IMR-90 (cell line): ENCODE results near the gene GABBR2. TPM values are rescaled to one million over a fixed set of nuclear protein-coding genes. Genes with fewer than 3 reads are reported as not detected.

Source experiments
- ATAC-seq: fragments of 200-7000 bp; cut with Tn5 transposase; 2 replicates; pipeline ENCODE4 v1.9.1; 2020; ENCODE audit warnings: low read depth, mild to moderate bottlenecking, moderate library complexity
- BruUV-seq: library from RNA; stranded (reverse); fragments of 400-500 nt; replicated peaks from 2 replicates; lab custom pipeline; 2021; lab: Mats Ljungman, UMichigan
- CTCF ChIA-PET: fragments of 300-600 bp; formaldehyde crosslinking; extraction: SDS; loops from one replicate; lab custom pipeline; 2021; ENCODE audit warnings: antibody characterized with exemption; lab: Yijun Ruan, JAX
- POLR2A ChIA-PET: fragments of 300-600 bp; sonication (Branson Sonifier 250); formaldehyde crosslinking; loops from one replicate; lab custom pipeline; 2022; ENCODE audit warnings: antibody characterized with exemption; ENCODE audit not compliant: unreplicated experiment; lab: Charles Lee
- DNase-seq: peaks from one replicate; pipeline ENCODE4 v3.0.0; 2013
- H2AFZ ChIP-seq: replicated peaks from 2 replicates; pipeline ENCODE3; 2013; ENCODE audit warnings: low read length, mild to moderate bottlenecking; ENCODE audit not compliant: poor library complexity
- H2AK5ac ChIP-seq: 2 replicates; pipeline ENCODE4 v1.6.1; 2013; ENCODE audit warnings: low read depth, low read length, inconsistent platforms
- H2AK9ac ChIP-seq: replicated peaks from 2 replicates; pipeline ENCODE3; 2013; ENCODE audit warnings: mild to moderate bottlenecking, low read depth, low read length, moderate library complexity; ENCODE audit not compliant: poor library complexity
- H2BK120ac ChIP-seq: 2 replicates; pipeline ENCODE4 v1.6.1; 2013; ENCODE audit warnings: low read depth, low read length, inconsistent platforms
- H2BK15ac ChIP-seq: 3 replicates; pipeline ENCODE4 v1.6.1; 2013; ENCODE audit warnings: low read depth, low read length, inconsistent platforms
- H2BK20ac ChIP-seq: 2 replicates; pipeline ENCODE4 v1.6.1; 2013; ENCODE audit warnings: low read depth, mild to moderate bottlenecking, inconsistent platforms, low read length, moderate library complexity
- H2BK5ac ChIP-seq: 2 replicates; pipeline ENCODE4 v1.6.1; 2013; ENCODE audit warnings: mild to moderate bottlenecking, low read depth, low read length, inconsistent platforms; ENCODE audit not compliant: poor library complexity, severe bottlenecking
- H3K14ac ChIP-seq: replicated peaks from 2 replicates; pipeline ENCODE4 v1.6.1; 2013; ENCODE audit warnings: low read depth, low read length, inconsistent platforms
- H3K18ac ChIP-seq: 2 replicates; pipeline ENCODE4 v1.6.1; 2013; ENCODE audit warnings: low read depth, low read length, control low read depth
- H3K23ac ChIP-seq: 2 replicates; pipeline ENCODE4 v1.6.1; 2013; ENCODE audit warnings: low read depth, low read length, inconsistent platforms
- H3K27ac ChIP-seq: 2 replicates; pipeline ENCODE4 v1.5.1; 2013; ENCODE audit warnings: mild to moderate bottlenecking, control low read depth, low read length; ENCODE audit not compliant: insufficient read depth
- H3K27me3 ChIP-seq: 2 replicates; pipeline ENCODE4 v1.6.1; 2013; ENCODE audit warnings: low read length; ENCODE audit not compliant: control insufficient read depth, insufficient read depth
- H3K36me3 ChIP-seq: 2 replicates; pipeline ENCODE4 v1.6.1; 2013; ENCODE audit warnings: low read length, mixed read lengths; ENCODE audit not compliant: control insufficient read depth, insufficient read depth
- H3K4ac ChIP-seq: 2 replicates; pipeline ENCODE4 v1.6.1; 2013; ENCODE audit warnings: low read depth, low read length, inconsistent platforms
- H3K4me1 ChIP-seq: 2 replicates; pipeline ENCODE4 v1.6.1; 2013; ENCODE audit warnings: low read length, mixed read lengths; ENCODE audit not compliant: control insufficient read depth, insufficient read depth
- H3K4me2 ChIP-seq: 2 replicates; pipeline ENCODE4 v1.6.1; 2013; ENCODE audit warnings: low read depth, mild to moderate bottlenecking, control low read depth, low read length, moderate library complexity
- H3K4me3 ChIP-seq: 2 replicates; pipeline ENCODE4 v1.5.1; 2013; ENCODE audit warnings: low read depth, mild to moderate bottlenecking, control low read depth, low read length, moderate library complexity; ENCODE audit not compliant: insufficient read depth
- H3K56ac ChIP-seq: 2 replicates; pipeline ENCODE4 v1.6.1; 2013; ENCODE audit warnings: low read length, inconsistent platforms; ENCODE audit not compliant: insufficient read depth; ENCODE audit errors: extremely low read depth
- H3K79me1 ChIP-seq, 2 experiments: 2 replicates each; pipeline ENCODE4 v1.6.1; 2013; ENCODE audit warnings: low read length in 2 of 2, inconsistent platforms in 1 of 2, low read depth in 1 of 2
- H3K9ac ChIP-seq: 2 replicates; pipeline ENCODE4 v1.6.1; 2013; ENCODE audit warnings: low read depth, low read length, control low read depth
- H3K9me1 ChIP-seq: 2 replicates; pipeline ENCODE4 v1.6.1; 2013; ENCODE audit warnings: low read length, inconsistent platforms; ENCODE audit not compliant: insufficient read depth
- H3K9me3 ChIP-seq: 2 replicates; pipeline ENCODE4 v1.6.1; 2013; ENCODE audit warnings: low read length; ENCODE audit not compliant: control insufficient read depth, insufficient read depth
- H4K20me1 ChIP-seq: 2 replicates; pipeline ENCODE4 v1.6.1; 2013; ENCODE audit warnings: low read length, inconsistent platforms; ENCODE audit not compliant: insufficient read depth
- H4K5ac ChIP-seq: 2 replicates; pipeline ENCODE4 v1.6.1; 2013; ENCODE audit warnings: mild to moderate bottlenecking, low read depth, low read length, control low read depth
- H4K8ac ChIP-seq, 2 experiments: 2 replicates each; pipeline ENCODE4 v1.6.1; 2013; ENCODE audit warnings: low read depth in 2 of 2, low read length in 2 of 2, control low read depth in 1 of 2, inconsistent platforms in 1 of 2
- H4K91ac ChIP-seq: 2 replicates; pipeline ENCODE4 v1.6.1; 2013; ENCODE audit warnings: low read depth, low read length, inconsistent platforms; ENCODE audit not compliant: insufficient read depth
- MAFK ChIP-seq: IDR thresholded peaks from 2 replicates; pipeline ENCODE4 v1.6.1; 2012; ENCODE audit warnings: low read depth, low read length, improper control_type of control experiment
- NFE2L2 ChIP-seq: fragments of 150-350 bp; IDR thresholded peaks from 2 replicates; pipeline ENCODE4 v1.6.1; 2016; ENCODE audit warnings: low read depth, mild to moderate bottlenecking, low read length
- POLR2A ChIP-seq: IDR thresholded peaks from 2 replicates; pipeline ENCODE4 v1.6.1; 2012; ENCODE audit warnings: mild to moderate bottlenecking, low read depth, low read length
- SMC3 ChIP-seq: fragments of 150-350 bp; IDR thresholded peaks from 2 replicates; pipeline ENCODE4 v1.6.1; 2016; ENCODE audit warnings: low read depth, mild to moderate bottlenecking, antibody characterized with exemption, low read length, moderate library complexity
- WGBS, 2 experiments: methylation state at CpG; one replicate each; pipeline versions ENCODE4 v1.1.5 to v1.1.7; 2013; ENCODE audit warnings: missing lambda C conversion rate in 2 of 2; ENCODE audit not compliant: insufficient read length in 1 of 2; ENCODE audit errors: extremely low coverage in 2 of 2; 5-methylcytosine and 5-hydroxymethylcytosine counted together
- dilution Hi-C: fragments of 300-500 bp; cut with HindIII; formaldehyde crosslinking; loops from one replicate; pipeline ENCODE4 v1.14.3; 2018; ENCODE audit warnings: low sequenced_read_pairs; ENCODE audit not compliant: unreplicated experiment
- in situ Hi-C: fragments of 300-500 bp; cut with MboI; formaldehyde crosslinking; loops from 3 replicates; pipeline ENCODE4 v1.14.3; 2019; ENCODE audit warnings: low sequenced_read_pairs, inconsistent platforms, mixed read lengths
- intact Hi-C: fragments of 100-400 bp; cut with micrococcal nuclease; formaldehyde crosslinking; loops from 2 replicates; pipeline ENCODE4 v1.10.0; 2022
- polyA plus RNA-seq, 3 experiments: library from polyadenylated mRNA; depleted of rRNA; stranded (reverse); fragments of >200 nt; gene quantifications; 2 replicates each; pipeline ENCODE4 v1.2.3, GENCODE V29; 2012; ENCODE audit warnings: low replicate concordance in 1 of 3
- total RNA-seq: library from RNA; depleted of rRNA; stranded (reverse); fragments of >200 nt; gene quantifications from 2 replicates; pipeline ENCODE4 v1.2.3, GENCODE V29; 2012
- TF ChIP-seq, protein P1 (sequence below): conservative IDR thresholded peaks from 2 replicates; pipeline ENCODE4 v1.5.1; 2012; ENCODE audit warnings: mild to moderate bottlenecking, low read depth, low read length, improper control_type of control experiment

The GABBR2 gene
- total and polyA plus RNA-seq, 2 of the 4 experiments (the other 2 are of a cell fraction) = 14.2 to 20.3 TPM

DNA sequence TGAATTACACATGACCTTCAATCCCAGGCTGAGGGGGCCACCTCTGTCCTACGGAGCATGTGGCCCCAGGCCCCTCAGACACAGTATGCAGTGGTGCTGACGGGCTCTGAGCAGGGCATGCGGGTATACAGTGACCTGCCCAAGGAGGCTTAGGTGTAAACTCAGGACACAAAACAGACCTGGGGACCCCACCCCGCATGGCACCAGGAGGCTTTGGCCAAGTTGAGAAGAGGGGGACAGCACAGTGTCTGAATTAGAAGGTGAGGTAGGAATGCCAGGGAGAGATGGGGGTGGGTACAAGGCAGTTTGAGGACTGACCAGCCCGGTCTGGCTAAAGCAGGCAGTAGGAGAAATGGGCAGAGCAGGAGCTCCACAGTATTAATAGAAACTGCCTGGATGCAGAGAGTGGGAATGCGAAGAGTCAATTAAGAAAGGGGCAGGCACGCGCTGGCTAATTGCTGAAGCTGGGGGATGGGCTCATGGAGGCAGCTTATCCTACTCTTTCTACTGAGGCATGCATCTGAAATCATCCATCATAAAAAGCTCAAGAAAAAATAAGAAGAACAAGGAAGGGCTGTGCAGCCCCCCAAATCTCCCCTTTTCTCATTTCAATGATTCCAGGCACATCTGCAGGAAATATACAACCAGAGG, 109.0 kb downstream of the GABBR2 start:
- Histone ChIP-seq H3K4me3 (no peak overlapping the region), H3K23ac (no peak overlapping the region), H3K4ac (no peak overlapping the region), H2BK120ac (0 out of 2 replicates have a peak overlapping the region, but pooled peaks have one; percentile 2), H3K4me1 (peaks cover 38% of the 10 kb centered on the region), H4K20me1 (no peaks in the 10 kb centered on the region), H3K14ac (0 out of 2 replicates have a peak overlapping the region, but pooled peaks have one; percentile 11), H4K5ac (no peak overlapping the region), H4K91ac (no peak overlapping the region), H4K8ac (no peak overlapping the region), H2AFZ (no peak overlapping the region), H3K4me2 (no peak overlapping the region), H2BK20ac (no peak overlapping the region), H3K79me1 (peaks cover 8 to 64% of the 10 kb centered on the region in 2 experiments), H3K36me3 (no peaks in the 10 kb centered on the region), H3K56ac (no peak overlapping the region), H3K9ac (no peak overlapping the region), H3K18ac (no peak overlapping the region), H3K9me3 (no peaks in the 10 kb centered on the region), H3K27me3 (no peaks in the 10 kb centered on the region), H2AK9ac (no peak overlapping the region), H2AK5ac (no peak overlapping the region), H3K9me1 (peaks cover 16% of the 10 kb centered on the region), H3K27ac (no peak overlapping the region), H2BK15ac (no peak overlapping the region), H2BK5ac (no peak overlapping the region)
- ATAC-seq = no peak
- dilution Hi-C loops = no loop called here
- CTCF ChIA-PET = no interaction called here
- intact Hi-C loops = loop anchor here (10.0 kb wide), 1 partner anchor 105 kb away; the partner anchor contains the start of gene GABBR2
- TF ChIP-seq SMC3 (no peak), MAFK (no peak), NFE2L2 (no peak), POLR2A (no peak)
- TF ChIP-seq, protein P1, sequence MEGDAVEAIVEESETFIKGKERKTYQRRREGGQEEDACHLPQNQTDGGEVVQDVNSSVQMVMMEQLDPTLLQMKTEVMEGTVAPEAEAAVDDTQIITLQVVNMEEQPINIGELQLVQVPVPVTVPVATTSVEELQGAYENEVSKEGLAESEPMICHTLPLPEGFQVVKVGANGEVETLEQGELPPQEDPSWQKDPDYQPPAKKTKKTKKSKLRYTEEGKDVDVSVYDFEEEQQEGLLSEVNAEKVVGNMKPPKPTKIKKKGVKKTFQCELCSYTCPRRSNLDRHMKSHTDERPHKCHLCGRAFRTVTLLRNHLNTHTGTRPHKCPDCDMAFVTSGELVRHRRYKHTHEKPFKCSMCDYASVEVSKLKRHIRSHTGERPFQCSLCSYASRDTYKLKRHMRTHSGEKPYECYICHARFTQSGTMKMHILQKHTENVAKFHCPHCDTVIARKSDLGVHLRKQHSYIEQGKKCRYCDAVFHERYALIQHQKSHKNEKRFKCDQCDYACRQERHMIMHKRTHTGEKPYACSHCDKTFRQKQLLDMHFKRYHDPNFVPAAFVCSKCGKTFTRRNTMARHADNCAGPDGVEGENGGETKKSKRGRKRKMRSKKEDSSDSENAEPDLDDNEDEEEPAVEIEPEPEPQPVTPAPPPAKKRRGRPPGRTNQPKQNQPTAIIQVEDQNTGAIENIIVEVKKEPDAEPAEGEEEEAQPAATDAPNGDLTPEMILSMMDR = no peak
- BruUV-seq = no TSS peak
- 93% methylated on average over 5 of the region's 8 CpGs; no CpG with 5 or more reads in 1 of the 2 experiments for WGBS, 2 experiments
- DNase-seq = no peak
- POLR2A ChIA-PET = no interaction called here
- in situ Hi-C loops = no loop called here
